ENCODE results near the gene ADAMTS15. TPM values are rescaled to one million over a fixed set of nuclear protein-coding genes. Genes with fewer than 3 reads are reported as not detected.

Gene ADAMTS15
- total RNA-seq, 1 experiment from 2014 or later: 0.70 TPM

DNA sequence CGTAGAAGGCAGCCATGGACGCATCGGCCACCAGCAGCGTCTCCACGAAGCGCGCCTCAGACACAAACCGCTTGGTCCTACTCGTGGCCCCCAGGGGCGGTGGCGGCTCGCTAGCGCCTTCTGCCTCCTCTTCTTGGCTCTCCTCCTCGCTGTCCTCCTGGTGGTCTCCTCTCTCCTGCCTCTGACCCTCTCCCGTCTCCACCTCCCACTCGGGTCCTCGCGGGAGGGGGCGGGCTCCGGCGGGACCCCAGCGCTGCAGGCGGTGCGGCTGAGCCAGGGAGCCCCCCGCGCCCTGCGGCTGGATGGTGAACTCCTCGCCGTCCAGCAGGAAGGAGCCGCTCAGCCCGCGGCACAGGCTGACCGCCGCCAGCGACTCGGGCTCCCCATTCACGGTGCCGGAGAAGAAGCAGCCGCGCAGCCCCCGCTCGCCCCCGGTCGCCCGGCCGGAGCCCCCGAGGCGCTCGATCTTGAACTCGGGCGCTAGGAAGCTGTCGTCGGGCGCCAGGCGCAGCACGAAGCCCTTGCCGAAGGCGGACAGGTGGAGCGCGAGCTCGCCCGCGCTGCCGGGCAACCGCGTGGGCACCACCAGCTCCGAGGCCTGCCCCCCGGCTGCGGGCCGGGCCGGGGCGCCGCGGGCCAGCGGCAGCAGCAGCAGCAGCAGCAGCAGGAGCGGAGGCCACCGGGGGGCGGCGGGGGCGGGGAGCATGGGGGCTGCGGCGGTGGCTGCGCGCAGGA, 20.7 kb upstream of the ADAMTS15 start:
- CTCF ChIA-PET: interaction anchor here (0.6 to 25.6 kb wide), 3 partner anchors 215 to 477 kb away, joined by 5 to 1064 read pairs (median 8); no protein-coding TSS in a partner anchor
- TF ChIP-seq CTCF (IDR thresholded peaks at IDR 0.05; ENCODE audit: unreplicated experiment): no peak

GRCh38 chr11:130428316-130429119, 19.9 kb upstream of the ADAMTS15 start, which contains the start of gene ADAMTS8:
Gene ADAMTS8 (minus strand): TSS chr11:130428609. CDS start chr11:130428286, 323 bp downstream.
- intact Hi-C loops (cut with micrococcal nuclease): no loop called here
- Mint-ChIP-seq H3K27me3 (ENCODE audit: insufficient read depth, unreplicated experiment) (peaks cover 73% of the 10 kb centered on the region), H3K36me3 (ENCODE audit: insufficient read depth, unreplicated experiment) (no peaks in the 10 kb centered on the region), H3K4me1 (ENCODE audit: insufficient read depth, unreplicated experiment) (peaks cover 5% of the 10 kb centered on the region), H3K9me3 (ENCODE audit: unreplicated experiment) (no peaks in the 10 kb centered on the region), H3K4me3 (ENCODE audit: unreplicated experiment) (peak within 1 kb of the TSS; percentile 9), H3K27ac (ENCODE audit: low read depth, unreplicated experiment) (no peak within 1 kb of the TSS)
- POLR2A ChIA-PET: no interaction called here
- no peak for TF ChIP-seq CTCF (IDR thresholded peaks at IDR 0.05; ENCODE audit: unreplicated experiment)
- BruUV-seq (replicated peaks): no TSS peak
- CTCF ChIA-PET: interaction anchor here (0.7 to 25.6 kb wide), 4 partner anchors 423 to 1784 kb away, joined by 3 to 1064 read pairs (median 68); no protein-coding TSS in a partner anchor
- DNase-seq (ENCODE audit: unreplicated experiment): no peak

More for the DNA sequence above, 20.7 kb upstream of the ADAMTS15 start:
- intact Hi-C loops (cut with micrococcal nuclease): loop anchor here (1.0 kb wide), 1 partner anchor 37 kb away; no protein-coding TSS in a partner anchor
- no peak overlapping the region for H3K4me3 Mint-ChIP-seq (ENCODE audit: unreplicated experiment)
- DNase-seq (ENCODE audit: unreplicated experiment): no peak
- POLR2A ChIA-PET: no interaction called here
- H3K27me3 Mint-ChIP-seq (ENCODE audit: insufficient read depth, unreplicated experiment): peaks cover 73% of the 10 kb centered on the region
- H3K27ac Mint-ChIP-seq (ENCODE audit: low read depth, unreplicated experiment): no peak overlapping the region
- no TSS peak for BruUV-seq (replicated peaks)
- peaks cover 5% of the 10 kb centered on the region for H3K4me1 Mint-ChIP-seq (ENCODE audit: insufficient read depth, unreplicated experiment)
- H3K9me3 Mint-ChIP-seq (ENCODE audit: unreplicated experiment): no peaks in the 10 kb centered on the region
- no peaks in the 10 kb centered on the region for H3K36me3 Mint-ChIP-seq (ENCODE audit: insufficient read depth, unreplicated experiment)

DNA sequence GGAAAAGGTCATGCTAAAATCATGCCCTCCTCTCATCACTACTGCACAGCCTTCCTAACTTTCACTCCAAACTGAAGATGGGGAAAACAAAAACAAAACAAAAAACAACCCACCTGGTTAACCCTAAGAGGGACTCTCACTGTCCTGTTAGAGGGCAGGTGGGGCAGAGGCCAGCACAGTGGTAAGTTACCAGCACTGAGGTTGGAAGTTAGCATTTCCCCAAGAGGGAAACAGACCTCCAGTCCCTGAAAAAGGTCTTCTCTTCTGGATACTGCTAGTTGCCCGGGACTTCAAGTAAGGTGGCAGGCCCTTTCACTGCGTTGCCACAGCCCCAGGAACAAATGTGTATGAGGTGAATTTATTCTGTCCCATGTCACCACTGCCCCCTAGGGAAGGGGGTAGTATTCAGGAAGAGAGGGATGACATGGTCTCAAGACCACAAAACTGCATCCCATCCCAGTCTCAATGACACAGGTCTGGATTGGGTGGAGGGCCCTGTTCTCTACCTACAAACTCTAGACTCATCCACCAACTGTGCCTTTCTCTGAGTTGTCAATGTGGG, 19.2 kb upstream of the ADAMTS15 start:
- peaks cover 71% of the 10 kb centered on the region for H3K27me3 Mint-ChIP-seq (ENCODE audit: insufficient read depth, unreplicated experiment)
- POLR2A ChIA-PET: interaction anchor here (0.6 kb wide), 1 partner anchor 433 kb away, joined by 3 read pairs; no protein-coding TSS in a partner anchor
- intact Hi-C loops (cut with micrococcal nuclease): no loop called here
- no TSS peak for BruUV-seq (replicated peaks)
- H3K9me3 Mint-ChIP-seq (ENCODE audit: unreplicated experiment): no peaks in the 10 kb centered on the region
- CTCF ChIA-PET: interaction anchor here (0.6 to 25.6 kb wide), 8 partner anchors 12 to 1785 kb away, joined by 3 to 1064 read pairs (median 22); no protein-coding TSS in a partner anchor
- H3K4me1 Mint-ChIP-seq (ENCODE audit: insufficient read depth, unreplicated experiment): peaks cover 5% of the 10 kb centered on the region
- H3K36me3 Mint-ChIP-seq (ENCODE audit: insufficient read depth, unreplicated experiment): no peaks in the 10 kb centered on the region
- H3K4me3 Mint-ChIP-seq (ENCODE audit: unreplicated experiment): peak overlapping the region; percentile 9
- no peak for DNase-seq (ENCODE audit: unreplicated experiment)
- no peak overlapping the region for H3K27ac Mint-ChIP-seq (ENCODE audit: low read depth, unreplicated experiment)
- no peak for TF ChIP-seq CTCF (IDR thresholded peaks at IDR 0.05; ENCODE audit: unreplicated experiment)
